GM19455 (cell line): Measurements from ENCODE around the gene PCGF2.
"Not testable (repeated sequence)": the region's sequence is repeated elsewhere in the genome, so short reads cannot be mapped to it uniquely, and the experiment has no call there.

Experiments used
- ATAC-seq: cut with Tn5 transposase; IDR thresholded peaks from one replicate; pipeline ENCODE4 v1.9.1; 2021; ENCODE audit not compliant: unreplicated experiment

Gene PCGF2

GRCh38 chr17:38738007-38738662 is 10.0 kb downstream of the PCGF2 start:
- no peak for ATAC-seq

GRCh38 chr17:38735161-38735997 is 12.8 kb downstream of the PCGF2 start:
- no peak for ATAC-seq

GRCh38 chr17:38733982-38734973 is 13.9 kb downstream of the PCGF2 start:
- no peak for ATAC-seq

GRCh38 chr17:38733282-38733981 is 14.7 kb downstream of the PCGF2 start:
- ATAC-seq, result no peak

GRCh38 chr17:38732376-38733281 is 15.5 kb downstream of the PCGF2 start:
- ATAC-seq, result no peak

GRCh38 chr17:38731526-38732294 is 16.4 kb downstream of the PCGF2 start:
- ATAC-seq, result no peak

- no peak for ATAC-seq
Observed at GRCh38 chr17:38730526-38731379, 17.4 kb downstream of the PCGF2 start.

GRCh38 chr17:38729886-38730525 is 18.1 kb downstream of the PCGF2 start, which contains the start of gene CISD3:
Gene CISD3 (plus strand): TSS chr17:38730341. CDS start chr17:38730359, 18 bp downstream.
- peak; percentile 58 for ATAC-seq

- no peak for ATAC-seq
Observed at GRCh38 chr17:38729368-38729885, 18.7 kb downstream of the PCGF2 start.

GRCh38 chr17:38728290-38728831 is 19.8 kb downstream of the PCGF2 start:
- no peak for ATAC-seq

GRCh38 chr17:38727736-38728135 is 20.4 kb downstream of the PCGF2 start:
- ATAC-seq, result no peak

GRCh38 chr17:38726145-38726544 is 22.0 kb downstream of the PCGF2 start:
- ATAC-seq, result not testable (repeated sequence)

- no peak for ATAC-seq
Observed at GRCh38 chr17:38725066-38725465, 23.1 kb downstream of the PCGF2 start.

GRCh38 chr17:38724337-38724988 is 23.7 kb downstream of the PCGF2 start:
- ATAC-seq, result no peak

- no peak for ATAC-seq
Observed at GRCh38 chr17:38721802-38722201, 26.3 kb downstream of the PCGF2 start.

GRCh38 chr17:38720941-38721340 is 27.2 kb downstream of the PCGF2 start:
- no peak for ATAC-seq
